ENCODE data around the gene PDXDC1. TPM values are rescaled to one million over a fixed set of nuclear protein-coding genes. Genes with fewer than 3 reads are reported as not detected.
"Not testable (repeated sequence)": the region's sequence is repeated elsewhere in the genome, so short reads cannot be mapped to it uniquely, and the experiment has no call there.

Gene PDXDC1
- total RNA-seq, 1 experiment from 2014 or later: 101 TPM

DNA sequence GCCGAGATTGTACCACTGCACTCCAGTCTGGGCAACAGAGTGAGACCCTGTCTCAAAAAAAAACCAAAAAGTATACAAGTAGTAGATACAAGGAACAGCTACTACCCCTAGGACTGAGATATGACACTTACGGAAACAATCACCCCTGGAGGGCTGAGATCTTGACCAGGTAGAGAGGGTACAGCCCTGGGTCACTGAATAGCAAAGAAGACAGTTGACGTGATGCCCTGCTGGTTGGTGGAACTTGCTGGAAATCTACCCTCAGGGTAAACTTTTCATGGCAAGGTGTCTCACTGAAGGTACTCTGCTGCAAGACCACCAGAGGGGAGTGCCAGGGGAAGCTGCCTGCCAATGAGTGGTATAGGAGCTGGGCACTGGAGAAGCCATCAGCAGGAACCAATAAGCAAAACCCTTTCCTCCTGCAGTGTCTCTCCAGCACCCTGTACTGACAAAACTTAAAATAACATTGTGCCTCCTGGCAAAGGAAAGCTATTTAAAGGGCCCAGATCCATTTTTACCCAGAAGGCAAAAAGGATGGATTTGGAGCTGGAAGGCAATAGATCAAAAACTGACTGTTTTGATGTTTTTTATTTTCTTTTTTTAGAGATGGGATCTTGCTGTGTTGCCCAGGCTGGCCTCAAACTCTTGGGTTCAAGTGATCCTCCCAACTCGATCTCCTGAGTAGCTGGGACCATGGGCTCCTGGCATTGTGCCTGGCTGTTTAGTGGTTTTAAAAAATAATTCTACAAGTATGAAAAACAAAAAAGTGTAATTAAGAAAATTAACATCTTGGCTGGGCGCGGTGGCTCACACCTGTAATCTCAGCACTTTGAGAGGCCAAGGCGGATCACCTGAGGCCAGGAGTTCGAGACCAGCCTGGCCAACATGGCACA lies 11.3 kb upstream of the PDXDC1 start:
- DNase-seq (ENCODE audit: low read depth): no peak
- in situ Hi-C loops (cut with HindIII; ENCODE audit: low pct_unique_long_range_greater_than_20kb, low sequenced_read_pairs): no loop called here

GRCh38 chr16:14965328-14965727 lies 9.5 kb upstream of the PDXDC1 start:
- DNase-seq (ENCODE audit: low read depth): no peak
- in situ Hi-C loops (cut with HindIII; ENCODE audit: low pct_unique_long_range_greater_than_20kb, low sequenced_read_pairs): no loop called here

GRCh38 chr16:14969795-14970194 lies 5.0 kb upstream of the PDXDC1 start:
- in situ Hi-C loops (cut with HindIII; ENCODE audit: low pct_unique_long_range_greater_than_20kb, low sequenced_read_pairs); DNase-seq (ENCODE audit: low read depth): not testable (repeated sequence)

DNA sequence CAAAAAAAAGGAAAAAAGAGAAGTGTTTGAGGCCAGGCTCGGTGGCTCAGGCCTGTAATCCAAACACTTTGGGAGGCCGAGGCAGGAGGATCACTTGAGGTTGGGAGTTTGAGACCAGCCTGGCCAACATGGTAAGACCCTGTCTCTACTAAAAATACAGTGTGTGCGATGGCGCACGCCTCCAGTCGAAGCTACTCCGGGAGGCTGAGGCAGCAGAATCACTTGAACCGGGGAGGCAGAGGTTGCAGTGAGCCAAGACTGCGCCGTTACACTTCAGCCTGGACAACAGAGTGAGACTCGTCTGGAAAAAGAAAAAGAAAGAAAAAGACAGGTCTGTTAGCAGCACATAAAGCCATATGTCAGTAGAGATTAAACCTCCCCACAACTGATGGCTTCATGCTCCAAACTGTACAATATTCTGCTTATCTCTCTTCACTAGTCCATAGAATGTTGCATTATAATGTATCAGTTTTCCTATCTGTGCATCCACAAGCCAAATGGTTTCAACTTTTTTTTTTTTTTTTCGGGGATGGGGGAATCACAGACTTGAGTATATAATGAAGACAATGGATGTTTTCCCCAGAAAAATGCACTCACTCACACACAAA lies 3.1 kb upstream of the PDXDC1 start:
- in situ Hi-C loops (cut with HindIII; ENCODE audit: low pct_unique_long_range_greater_than_20kb, low sequenced_read_pairs): not testable (repeated sequence)

GRCh38 chr16:14973785-14974322 lies 972 bp upstream of the PDXDC1 start:
- in situ Hi-C loops (cut with HindIII; ENCODE audit: low pct_unique_long_range_greater_than_20kb, low sequenced_read_pairs); DNase-seq (ENCODE audit: low read depth): not testable (repeated sequence)

More for the DNA sequence above, 3.1 kb upstream of the PDXDC1 start:
- DNase-seq (ENCODE audit: low read depth): not testable (repeated sequence)

- in situ Hi-C loops (cut with HindIII; ENCODE audit: low pct_unique_long_range_greater_than_20kb, low sequenced_read_pairs): not testable (repeated sequence)
- DNase-seq (ENCODE audit: low read depth): peak; percentile 32
Measured at GRCh38 chr16:14974331-14974655, 533 bp upstream of the PDXDC1 start.

- in situ Hi-C loops (cut with HindIII; ENCODE audit: low pct_unique_long_range_greater_than_20kb, low sequenced_read_pairs): not testable (repeated sequence)
- DNase-seq (ENCODE audit: low read depth): peak; percentile 38
Measured at GRCh38 chr16:14975418-14976194, 780 bp downstream of the PDXDC1 start.

DNA sequence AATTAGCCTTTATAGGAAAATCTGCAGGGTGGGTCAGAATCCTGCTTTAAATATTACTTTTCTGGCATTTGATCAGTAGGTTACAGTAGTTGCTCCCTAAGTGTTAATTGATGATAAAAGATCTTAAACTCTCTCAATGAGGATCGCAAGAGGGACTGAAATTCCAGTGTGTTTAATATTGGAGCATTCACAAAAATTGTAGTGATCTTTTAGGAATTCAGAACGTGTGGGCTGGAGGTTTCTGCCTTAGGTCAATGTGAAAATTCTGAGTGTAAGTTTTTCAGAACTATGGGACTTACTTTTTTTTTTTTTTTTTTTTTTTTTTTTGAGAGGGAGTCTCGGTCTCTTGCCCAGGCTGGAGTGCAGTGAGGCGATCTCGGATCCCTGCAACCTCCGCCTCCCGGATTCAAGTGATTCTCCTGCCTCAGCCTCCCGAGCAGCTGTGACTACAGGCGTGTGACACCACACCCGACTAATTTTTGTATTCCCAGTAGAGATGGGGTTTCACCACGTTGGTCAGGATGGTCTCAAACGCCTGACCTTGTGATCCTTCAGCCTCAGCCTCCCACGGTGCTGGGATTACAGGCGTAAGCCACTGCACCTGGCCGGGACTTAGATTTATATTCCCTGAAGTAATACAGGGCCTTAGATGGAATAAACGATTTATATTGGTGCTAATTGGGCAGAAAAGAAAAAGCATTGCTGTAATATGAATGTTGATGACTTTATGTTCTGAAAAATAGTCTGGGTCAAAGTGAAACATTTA lies 2.3 kb downstream of the PDXDC1 start:
- DNase-seq (ENCODE audit: low read depth); in situ Hi-C loops (cut with HindIII; ENCODE audit: low pct_unique_long_range_greater_than_20kb, low sequenced_read_pairs): not testable (repeated sequence)

GRCh38 chr16:14978281-14978680 lies 3.5 kb downstream of the PDXDC1 start:
- DNase-seq (ENCODE audit: low read depth); in situ Hi-C loops (cut with HindIII; ENCODE audit: low pct_unique_long_range_greater_than_20kb, low sequenced_read_pairs): not testable (repeated sequence)

DNA sequence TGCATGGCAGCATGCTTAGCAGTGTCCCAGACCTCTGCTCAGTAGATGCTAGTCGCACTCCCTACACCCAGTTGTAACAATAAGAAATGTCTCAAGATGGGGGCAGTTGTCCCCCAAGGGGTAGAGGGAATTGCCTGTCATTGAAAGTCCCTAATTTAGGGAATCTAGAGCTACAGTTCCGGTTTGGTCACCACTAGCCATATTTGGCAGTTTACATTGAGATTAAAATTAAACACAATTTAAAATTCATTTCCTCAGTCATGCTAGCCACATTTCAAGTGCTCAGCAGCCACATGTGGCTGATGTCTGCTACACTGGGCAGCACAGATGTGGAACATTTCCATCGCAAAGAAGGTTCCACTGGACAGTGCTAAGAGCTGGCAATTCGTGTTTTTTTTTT lies 4.1 kb downstream of the PDXDC1 start:
- DNase-seq (ENCODE audit: low read depth); in situ Hi-C loops (cut with HindIII; ENCODE audit: low pct_unique_long_range_greater_than_20kb, low sequenced_read_pairs): not testable (repeated sequence)

DNA sequence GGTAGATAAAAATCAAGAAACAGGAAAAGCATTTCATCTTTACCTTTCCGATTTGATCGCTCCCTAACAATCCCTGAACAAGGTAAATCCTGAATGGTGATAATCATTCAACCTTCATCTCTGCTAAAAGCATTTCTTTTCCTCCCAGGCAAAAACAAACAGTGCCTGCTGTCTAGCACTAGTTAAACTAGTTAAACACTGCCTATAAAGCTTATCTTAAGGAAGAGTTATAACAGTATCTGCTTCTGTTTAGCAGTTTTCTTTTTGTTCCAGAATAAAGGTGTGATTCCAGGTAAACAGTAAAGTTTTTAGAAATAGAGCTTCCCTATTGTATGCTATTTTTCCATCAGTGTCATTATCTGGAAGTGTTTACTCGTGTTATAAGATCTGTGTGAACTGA lies 6.4 kb downstream of the PDXDC1 start:
- in situ Hi-C loops (cut with HindIII; ENCODE audit: low pct_unique_long_range_greater_than_20kb, low sequenced_read_pairs): not testable (repeated sequence)

DNA sequence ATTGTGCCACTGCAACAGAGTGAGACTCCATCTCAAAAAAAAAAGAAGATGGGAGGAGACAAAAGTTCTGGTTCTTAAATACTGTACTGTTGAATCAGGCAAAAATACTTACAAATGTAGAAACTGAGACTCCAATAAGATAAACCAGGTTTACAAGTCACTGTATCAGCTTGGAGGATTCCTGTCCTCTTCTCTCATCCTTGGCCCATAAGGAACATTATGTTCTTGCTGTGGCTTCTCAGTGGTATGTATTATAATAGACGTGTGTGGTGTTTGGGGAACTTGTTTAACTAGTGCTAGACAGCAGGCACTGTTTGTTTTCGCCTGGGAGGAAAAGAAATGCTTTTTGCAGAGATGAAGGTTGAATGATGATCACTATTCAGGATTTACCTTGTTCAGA lies 7.7 kb downstream of the PDXDC1 start:
- DNase-seq (ENCODE audit: low read depth); in situ Hi-C loops (cut with HindIII; ENCODE audit: low pct_unique_long_range_greater_than_20kb, low sequenced_read_pairs): not testable (repeated sequence)

More for the DNA sequence above, 6.4 kb downstream of the PDXDC1 start:
- DNase-seq (ENCODE audit: low read depth): not testable (repeated sequence)

GRCh38 chr16:14988092-14988491 lies 13.3 kb downstream of the PDXDC1 start:
- in situ Hi-C loops (cut with HindIII; ENCODE audit: low pct_unique_long_range_greater_than_20kb, low sequenced_read_pairs); DNase-seq (ENCODE audit: low read depth): not testable (repeated sequence)

DNA sequence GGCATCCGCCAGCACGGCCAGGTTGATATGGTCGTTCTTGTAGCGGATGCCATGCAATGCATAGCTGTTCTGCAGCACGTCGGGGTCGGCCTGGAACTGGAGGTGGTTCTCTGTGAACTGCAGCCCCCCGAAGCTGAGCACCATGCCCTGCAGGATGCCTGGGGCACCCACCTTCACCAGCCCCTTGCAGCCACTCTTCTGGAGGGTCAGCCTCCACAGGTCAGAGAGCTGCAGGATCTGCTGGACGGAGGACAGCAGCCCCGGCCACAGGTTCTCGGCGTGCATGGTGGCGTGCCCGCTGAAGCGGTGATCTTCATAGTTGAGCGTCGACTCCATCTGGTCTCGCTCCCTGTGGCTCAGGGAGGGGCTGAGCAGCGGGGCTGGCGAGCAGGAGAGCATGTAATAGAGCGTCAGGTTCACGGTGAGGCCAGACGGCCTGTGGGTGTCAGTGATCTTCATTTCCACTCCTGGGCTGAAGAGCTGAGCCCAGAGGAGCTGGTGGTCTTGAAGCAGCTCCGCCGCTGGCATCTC lies 13.9 kb downstream of the PDXDC1 start:
- DNase-seq (ENCODE audit: low read depth); in situ Hi-C loops (cut with HindIII; ENCODE audit: low pct_unique_long_range_greater_than_20kb, low sequenced_read_pairs): not testable (repeated sequence)

DNA sequence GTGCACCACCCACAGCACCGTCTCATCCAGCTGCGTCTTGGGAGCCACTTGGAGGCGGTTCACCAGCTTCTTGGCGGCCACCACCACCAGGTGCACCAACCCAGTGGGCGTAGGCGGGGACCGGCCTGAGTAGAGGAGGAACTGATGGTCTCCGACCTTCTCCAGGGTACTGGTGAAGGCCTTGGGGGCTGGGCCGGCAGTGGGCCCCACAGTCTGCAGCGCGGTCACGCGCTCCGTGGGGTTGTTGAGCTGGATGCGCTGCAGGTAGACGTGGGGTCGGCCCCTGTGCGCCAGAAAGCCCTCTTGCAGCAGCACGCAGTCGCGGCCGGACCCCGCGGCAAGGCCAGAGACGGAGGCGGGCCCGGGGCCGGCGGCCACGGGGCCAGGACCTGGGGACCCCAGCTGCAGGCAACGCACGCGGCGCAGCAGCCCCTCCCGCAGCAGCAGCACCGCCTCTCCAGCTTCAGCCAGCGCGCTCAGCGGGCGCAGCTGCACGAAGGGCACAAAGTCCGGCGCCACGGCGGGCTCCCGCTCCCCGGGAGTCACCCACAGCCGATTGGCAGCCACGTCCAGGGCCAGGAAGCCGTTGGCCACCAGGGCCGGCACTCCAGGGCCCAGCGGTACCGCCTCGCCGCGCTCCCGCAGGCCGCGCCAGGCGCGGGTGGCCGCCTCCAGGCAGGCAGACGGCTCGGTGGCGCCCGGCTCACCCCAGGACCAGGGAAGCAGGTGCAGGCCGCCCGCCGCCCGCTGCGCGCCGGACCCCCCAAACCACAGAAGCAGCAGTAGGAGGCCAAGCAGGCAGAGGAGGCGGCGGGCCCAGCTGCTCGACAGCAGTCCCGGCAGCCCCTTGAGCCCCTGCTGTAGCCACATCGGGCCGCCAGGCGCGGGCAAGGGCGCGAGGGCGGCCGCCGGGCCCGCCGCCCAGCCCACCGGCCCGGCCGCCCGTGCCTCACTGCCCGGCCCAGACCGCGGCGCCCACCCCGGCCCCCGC lies 14.8 kb downstream of the PDXDC1 start:
- DNase-seq (ENCODE audit: low read depth); in situ Hi-C loops (cut with HindIII; ENCODE audit: low pct_unique_long_range_greater_than_20kb, low sequenced_read_pairs): not testable (repeated sequence)

DNA sequence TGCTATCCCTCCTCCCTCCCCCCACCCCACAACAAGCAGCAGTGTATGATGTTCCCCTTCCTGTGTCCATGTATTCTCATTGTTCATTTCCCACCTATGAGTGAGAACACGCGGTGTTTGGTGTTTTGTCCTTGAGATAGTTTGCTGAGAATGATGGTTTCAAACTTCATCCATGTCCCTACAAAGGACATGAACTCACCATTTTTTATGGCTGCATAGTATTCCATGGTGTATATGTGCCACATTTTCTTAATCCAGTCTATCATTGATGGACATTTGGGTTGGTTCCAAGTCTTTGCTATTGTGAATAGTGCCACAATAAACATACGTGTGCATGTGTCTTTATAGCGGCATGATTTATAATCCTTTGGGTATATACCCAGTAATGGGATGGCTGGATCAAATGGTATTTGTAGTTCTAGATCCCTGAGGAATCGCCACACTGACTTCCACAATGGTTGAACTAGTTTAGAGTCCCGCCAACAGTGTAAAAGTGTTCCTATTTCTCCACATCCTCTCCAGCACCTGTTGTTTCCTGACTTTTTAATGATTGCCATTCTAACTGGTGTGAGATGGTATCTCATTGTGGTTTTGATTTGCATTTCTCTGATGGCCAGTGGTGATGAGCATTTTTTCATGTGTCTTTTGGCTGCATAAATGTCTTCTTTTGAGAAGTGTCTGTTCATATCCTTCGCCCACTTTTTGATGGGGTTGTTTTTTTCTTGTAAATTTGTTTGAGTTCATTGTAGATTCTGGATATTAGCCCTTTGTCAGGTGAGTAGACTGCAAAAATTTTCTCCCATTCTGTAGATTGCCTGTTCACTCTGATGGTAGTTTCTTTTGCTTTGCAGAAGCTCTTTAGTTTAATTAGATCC lies 18.7 kb downstream of the PDXDC1 start:
- DNase-seq (ENCODE audit: low read depth); in situ Hi-C loops (cut with HindIII; ENCODE audit: low pct_unique_long_range_greater_than_20kb, low sequenced_read_pairs): not testable (repeated sequence)
